Measurements from ENCODE around the gene RPTOR. TPM values are rescaled to one million over a fixed set of nuclear protein-coding genes. Genes with fewer than 3 reads are reported as not detected.

RPTOR gene
- total RNA-seq, 1 experiment from 2014 or later, result 58.0 TPM

DNA sequence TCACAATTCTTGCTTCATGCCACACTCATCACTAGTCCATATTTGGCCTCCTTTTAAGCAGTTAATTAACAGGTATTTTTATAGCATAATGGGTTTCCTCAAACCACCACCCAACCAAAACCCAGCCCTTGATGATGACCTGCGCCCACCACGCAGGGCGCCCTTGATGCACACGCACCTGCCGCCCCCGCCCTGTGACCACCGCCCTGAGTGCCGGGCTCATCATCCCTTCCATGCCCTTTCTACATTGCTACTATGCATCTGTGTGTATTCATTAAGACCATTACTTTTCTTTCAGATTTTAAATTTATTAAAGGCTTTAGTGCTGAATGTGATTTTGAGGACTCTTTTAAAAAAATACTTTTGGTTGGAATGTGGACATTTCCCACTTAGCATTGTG is 242.2 kb downstream of the RPTOR start:
- Histone ChIP-seq H3K4me1 (ENCODE audit: control insufficient read depth, insufficient read depth, low read length) (peaks cover 40% of the 10 kb centered on the region), H3K36me3 (ENCODE audit: control insufficient read depth, insufficient read depth, low read length) (no peaks in the 10 kb centered on the region), H3K27ac (ENCODE audit: low read length) (no peak overlapping the region), H3K4me3 (ENCODE audit: low read depth in 2 of 2, low read length in 2 of 2) (no peak overlapping the region), H3K27me3 (ENCODE audit: control insufficient read depth, insufficient read depth, low read length) (no peaks in the 10 kb centered on the region), H3K9me3 (ENCODE audit: control insufficient read depth, insufficient read depth, low read depth, low read length) (peaks cover 4% of the 10 kb centered on the region; the same call in 1 of the 2 replicates)
- in situ Hi-C loops (cut with HindIII; ENCODE audit: low pct_unique_long_range_greater_than_20kb, low sequenced_read_pairs) (no loop called here), intact Hi-C loops (cut with micrococcal nuclease; ENCODE audit: unreplicated experiment) (no loop called here)
- DNase-seq (ENCODE audit: low read depth, low spot score), result no peak
- ChIA-PET CTCF (no interaction called here), POLR2A (no interaction called here)
- TF ChIP-seq, protein P1, sequence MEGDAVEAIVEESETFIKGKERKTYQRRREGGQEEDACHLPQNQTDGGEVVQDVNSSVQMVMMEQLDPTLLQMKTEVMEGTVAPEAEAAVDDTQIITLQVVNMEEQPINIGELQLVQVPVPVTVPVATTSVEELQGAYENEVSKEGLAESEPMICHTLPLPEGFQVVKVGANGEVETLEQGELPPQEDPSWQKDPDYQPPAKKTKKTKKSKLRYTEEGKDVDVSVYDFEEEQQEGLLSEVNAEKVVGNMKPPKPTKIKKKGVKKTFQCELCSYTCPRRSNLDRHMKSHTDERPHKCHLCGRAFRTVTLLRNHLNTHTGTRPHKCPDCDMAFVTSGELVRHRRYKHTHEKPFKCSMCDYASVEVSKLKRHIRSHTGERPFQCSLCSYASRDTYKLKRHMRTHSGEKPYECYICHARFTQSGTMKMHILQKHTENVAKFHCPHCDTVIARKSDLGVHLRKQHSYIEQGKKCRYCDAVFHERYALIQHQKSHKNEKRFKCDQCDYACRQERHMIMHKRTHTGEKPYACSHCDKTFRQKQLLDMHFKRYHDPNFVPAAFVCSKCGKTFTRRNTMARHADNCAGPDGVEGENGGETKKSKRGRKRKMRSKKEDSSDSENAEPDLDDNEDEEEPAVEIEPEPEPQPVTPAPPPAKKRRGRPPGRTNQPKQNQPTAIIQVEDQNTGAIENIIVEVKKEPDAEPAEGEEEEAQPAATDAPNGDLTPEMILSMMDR (IDR thresholded peaks at IDR 0.05), result no peak
- TF ChIP-seq TCF7L2 (IDR thresholded peaks at IDR 0.05; ENCODE audit: low read depth, low read length) (no peak), POLR2AphosphoS5 (IDR thresholded peaks at IDR 0.05; ENCODE audit: low read depth, low read length) (no peak), SIN3A (IDR thresholded peaks at IDR 0.05; ENCODE audit: borderline replicate concordance, insufficient read depth, low read depth, low read length) (no peak)
- TF ChIP-seq, protein P2, sequence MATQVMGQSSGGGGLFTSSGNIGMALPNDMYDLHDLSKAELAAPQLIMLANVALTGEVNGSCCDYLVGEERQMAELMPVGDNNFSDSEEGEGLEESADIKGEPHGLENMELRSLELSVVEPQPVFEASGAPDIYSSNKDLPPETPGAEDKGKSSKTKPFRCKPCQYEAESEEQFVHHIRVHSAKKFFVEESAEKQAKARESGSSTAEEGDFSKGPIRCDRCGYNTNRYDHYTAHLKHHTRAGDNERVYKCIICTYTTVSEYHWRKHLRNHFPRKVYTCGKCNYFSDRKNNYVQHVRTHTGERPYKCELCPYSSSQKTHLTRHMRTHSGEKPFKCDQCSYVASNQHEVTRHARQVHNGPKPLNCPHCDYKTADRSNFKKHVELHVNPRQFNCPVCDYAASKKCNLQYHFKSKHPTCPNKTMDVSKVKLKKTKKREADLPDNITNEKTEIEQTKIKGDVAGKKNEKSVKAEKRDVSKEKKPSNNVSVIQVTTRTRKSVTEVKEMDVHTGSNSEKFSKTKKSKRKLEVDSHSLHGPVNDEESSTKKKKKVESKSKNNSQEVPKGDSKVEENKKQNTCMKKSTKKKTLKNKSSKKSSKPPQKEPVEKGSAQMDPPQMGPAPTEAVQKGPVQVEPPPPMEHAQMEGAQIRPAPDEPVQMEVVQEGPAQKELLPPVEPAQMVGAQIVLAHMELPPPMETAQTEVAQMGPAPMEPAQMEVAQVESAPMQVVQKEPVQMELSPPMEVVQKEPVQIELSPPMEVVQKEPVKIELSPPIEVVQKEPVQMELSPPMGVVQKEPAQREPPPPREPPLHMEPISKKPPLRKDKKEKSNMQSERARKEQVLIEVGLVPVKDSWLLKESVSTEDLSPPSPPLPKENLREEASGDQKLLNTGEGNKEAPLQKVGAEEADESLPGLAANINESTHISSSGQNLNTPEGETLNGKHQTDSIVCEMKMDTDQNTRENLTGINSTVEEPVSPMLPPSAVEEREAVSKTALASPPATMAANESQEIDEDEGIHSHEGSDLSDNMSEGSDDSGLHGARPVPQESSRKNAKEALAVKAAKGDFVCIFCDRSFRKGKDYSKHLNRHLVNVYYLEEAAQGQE (IDR thresholded peaks at IDR 0.05; ENCODE audit: insufficient read depth in 1 of 2, low read depth in 2 of 2, low read length in 1 of 2), result no peak
- no TSS peak for BruUV-seq (replicated peaks)
- ATAC-seq, result no peak

DNA sequence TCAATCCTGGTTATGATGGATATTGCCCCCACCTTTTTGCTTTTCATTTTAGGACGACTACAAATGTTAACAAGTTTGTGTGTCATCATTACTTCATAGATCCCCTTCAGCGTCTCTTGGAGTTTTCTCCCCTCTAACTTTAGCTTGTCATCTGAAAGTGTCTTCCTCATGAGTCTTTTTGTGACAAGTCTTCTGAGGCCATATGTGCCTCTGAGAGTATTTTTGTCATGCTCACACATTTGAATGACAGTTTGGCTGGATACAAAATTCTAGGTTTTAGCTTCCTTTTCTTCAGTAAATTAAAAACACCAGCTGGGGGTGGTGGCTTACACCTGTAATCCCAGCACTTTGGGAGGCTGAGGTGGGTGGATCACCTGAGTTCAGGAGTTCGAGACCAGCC is 243.2 kb downstream of the RPTOR start:
- POLR2A ChIA-PET, result no interaction called here
- intact Hi-C loops (cut with micrococcal nuclease; ENCODE audit: unreplicated experiment) (no loop called here), in situ Hi-C loops (cut with HindIII; ENCODE audit: low pct_unique_long_range_greater_than_20kb, low sequenced_read_pairs) (no loop called here)
- Histone ChIP-seq H3K27ac (ENCODE audit: low read length) (0 out of 2 replicates have a peak overlapping the region, but pooled peaks have one; percentile 4), H3K4me1 (ENCODE audit: control insufficient read depth, insufficient read depth, low read length) (peaks cover 47% of the 10 kb centered on the region), H3K9me3 (ENCODE audit: control insufficient read depth, insufficient read depth, low read depth, low read length) (peaks cover 4% of the 10 kb centered on the region; the same call in 1 of the 2 replicates), H3K27me3 (ENCODE audit: control insufficient read depth, insufficient read depth, low read length) (no peaks in the 10 kb centered on the region), H3K36me3 (ENCODE audit: control insufficient read depth, insufficient read depth, low read length) (no peaks in the 10 kb centered on the region), H3K4me3 (ENCODE audit: low read depth in 2 of 2, low read length in 2 of 2) (no peak overlapping the region)
- TF ChIP-seq TCF7L2 (IDR thresholded peaks at IDR 0.05; ENCODE audit: low read depth, low read length), result no peak
- DNase-seq (ENCODE audit: low read depth, low spot score) (no peak), ATAC-seq (no peak)
- BruUV-seq (replicated peaks), result no TSS peak
- CTCF ChIA-PET, result no interaction called here

DNA sequence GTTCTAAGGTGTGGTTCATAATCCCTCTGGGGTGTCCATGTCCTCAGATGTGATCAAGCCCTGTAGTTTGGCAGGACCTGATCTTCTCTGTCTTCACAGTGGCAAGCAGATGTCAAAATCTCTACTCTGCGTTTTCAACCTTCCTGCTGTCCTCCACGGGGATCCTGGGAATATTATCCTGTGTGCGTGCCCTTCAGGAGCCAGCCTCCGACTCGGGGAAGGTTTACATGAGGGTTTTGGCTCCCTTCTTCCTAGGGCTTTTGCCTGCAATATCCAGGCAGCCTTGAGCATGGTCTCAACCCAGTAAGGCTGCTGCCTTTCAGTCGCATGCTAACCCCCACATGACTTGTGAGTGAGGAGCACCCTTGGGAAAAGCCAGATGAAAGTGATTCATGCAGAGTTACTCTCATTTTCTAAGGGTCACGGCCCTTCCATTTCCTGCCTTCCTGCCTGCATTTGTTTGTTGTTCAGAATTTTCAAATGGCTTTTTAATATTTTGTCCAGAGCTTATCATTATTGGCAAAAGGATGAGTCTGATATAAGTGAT is 244.8 kb downstream of the RPTOR start:
- Histone ChIP-seq H3K9me3 (ENCODE audit: control insufficient read depth, insufficient read depth, low read depth, low read length) (peaks cover 4% of the 10 kb centered on the region; the same call in 1 of the 2 replicates), H3K27ac (ENCODE audit: low read length) (peak overlapping the region; percentile 96), H3K36me3 (ENCODE audit: control insufficient read depth, insufficient read depth, low read length) (no peaks in the 10 kb centered on the region), H3K27me3 (ENCODE audit: control insufficient read depth, insufficient read depth, low read length) (no peaks in the 10 kb centered on the region), H3K4me1 (ENCODE audit: control insufficient read depth, insufficient read depth, low read length) (peaks cover 46% of the 10 kb centered on the region), H3K4me3 (ENCODE audit: low read depth in 2 of 2, low read length in 2 of 2) (peak overlapping the region in 1 of 2 experiments; percentile 28; a peak in 2 of 4 replicates)
- intact Hi-C loops (cut with micrococcal nuclease; ENCODE audit: unreplicated experiment) (no loop called here), in situ Hi-C loops (cut with HindIII; ENCODE audit: low pct_unique_long_range_greater_than_20kb, low sequenced_read_pairs) (no loop called here)
- DNase-seq (ENCODE audit: low read depth, low spot score), result no peak
- BruUV-seq (replicated peaks), result no TSS peak
- no peak for TF ChIP-seq SIN3A (IDR thresholded peaks at IDR 0.05; ENCODE audit: borderline replicate concordance, insufficient read depth, low read depth, low read length)
- TF ChIP-seq, protein P1 (IDR thresholded peaks at IDR 0.05), result no peak
- no peak for TF ChIP-seq POLR2AphosphoS5 (IDR thresholded peaks at IDR 0.05; ENCODE audit: low read depth, low read length)
- TF ChIP-seq TCF7L2 (IDR thresholded peaks at IDR 0.05; ENCODE audit: low read depth, low read length), result 0 out of 2 replicates have a peak, but pooled peaks have one; percentile 40
- TF ChIP-seq, protein P2 (IDR thresholded peaks at IDR 0.05; ENCODE audit: insufficient read depth in 1 of 2, low read depth in 2 of 2, low read length in 1 of 2), result no peak
- ChIA-PET POLR2A (interaction anchor here (0.5 kb wide), 1 partner anchor 30 kb away, joined by 3 read pairs; no protein-coding TSS in a partner anchor), CTCF (no interaction called here)
- peak; percentile 67 for ATAC-seq
